ENCODE results near the gene CLEC7A. TPM values are rescaled to one million over a fixed set of nuclear protein-coding genes. Genes with fewer than 3 reads are reported as not detected.

The CLEC7A gene
- total RNA-seq, 1 experiment from 2014 or later: not detected

GRCh38 chr12:10140001-10140400 is 10.0 kb upstream of the CLEC7A start:
- H3K4me3 Mint-ChIP-seq: no peak overlapping the region
- no peak overlapping the region for H3T11ph ChIP-seq (ENCODE audit: low read length)
- H3K79me2 ChIP-seq (ENCODE audit: insufficient read depth, low read length): no peaks in the 10 kb centered on the region
- H3K56ac ChIP-seq (ENCODE audit: insufficient read length, low read depth, low read length): no peak overlapping the region
- H3K9me3 Mint-ChIP-seq: peaks cover 0 to 2% of the 10 kb centered on the region in 2 experiments; a peak in 1 of 5 replicates
- no peaks in the 10 kb centered on the region; the same call in 1 of the 2 replicates for H3K27me3 Mint-ChIP-seq (ENCODE audit: low read depth)
- H3K27ac ChIP-seq (ENCODE audit: insufficient read length, low read depth, low read length): no peak overlapping the region
- no peaks in the 10 kb centered on the region for H3K4me1 ChIP-seq (ENCODE audit: insufficient read depth, low read length)
- no peak overlapping the region for H3K18ac ChIP-seq (ENCODE audit: insufficient read length, low read depth, low read length)
- H3K79me1 ChIP-seq (ENCODE audit: insufficient read depth, low read depth, low read length, poor library complexity, severe bottlenecking): no peaks in the 10 kb centered on the region
- H3K4me2 ChIP-seq (ENCODE audit: insufficient read depth, insufficient read length, low read length): no peak overlapping the region
- H3K9me3 ChIP-seq (ENCODE audit: control insufficient read depth, low read depth, low read length): no peaks in the 10 kb centered on the region
- H4K5ac ChIP-seq (ENCODE audit: insufficient read length, low read depth, low read length): no peak overlapping the region
- H2BK15ac ChIP-seq (ENCODE audit: low read depth, low read length): no peak overlapping the region
- H2BK5ac ChIP-seq (ENCODE audit: insufficient read length, low read length): no peak overlapping the region
- H2AFZ ChIP-seq (ENCODE audit: low read length): no peak overlapping the region
- no peak overlapping the region for H3K23ac ChIP-seq (ENCODE audit: insufficient read length, low read depth, low read length)
- H3K27ac Mint-ChIP-seq: no peak overlapping the region
- H3K23me2 ChIP-seq (ENCODE audit: insufficient read length, low read depth, low read length, poor library complexity, severe bottlenecking): no peaks in the 10 kb centered on the region
- no peak overlapping the region for H3K4ac ChIP-seq (ENCODE audit: low read depth, low read length)
- no peak overlapping the region for H2BK20ac ChIP-seq (ENCODE audit: low read depth, low read length, poor library complexity, severe bottlenecking)
- DNase-seq: peak; percentile 54
- peak; percentile 81 for TF ChIP-seq CTCF (conservative IDR thresholded peaks at IDR 0.05)
- H2AK5ac ChIP-seq (ENCODE audit: insufficient read length, low read length): no peak overlapping the region
- H2BK12ac ChIP-seq (ENCODE audit: insufficient read length, low read depth, low read length): no peak overlapping the region
- H3K36me3 Mint-ChIP-seq (ENCODE audit: insufficient read depth in 1 of 3, low read depth in 3 of 3): no peaks in the 10 kb centered on the region; a peak in 1 of 7 replicates
- H3K27me3 ChIP-seq (ENCODE audit: insufficient read depth, low read length): no peaks in the 10 kb centered on the region
- no peak overlapping the region for H3K9ac ChIP-seq (ENCODE audit: extremely low read depth, insufficient read length, low read length)
- no CpG with 5 or more reads among the region's 2 CpGs for WGBS (ENCODE audit: extremely low coverage, insufficient read length, low lambda C conversion rate)
- no peaks in the 10 kb centered on the region for H4K20me1 ChIP-seq (ENCODE audit: control insufficient read depth, insufficient read depth, insufficient read length)
- no peak overlapping the region for H4K91ac ChIP-seq (ENCODE audit: insufficient read length, low read depth, low read length)
- no peak overlapping the region for H4K8ac ChIP-seq (replicated peaks; ENCODE audit: insufficient read length, low read depth, low read length)
- H2BK120ac ChIP-seq (ENCODE audit: low read depth, low read length, poor library complexity, severe bottlenecking): no peak overlapping the region
- no peak overlapping the region for H3K14ac ChIP-seq (ENCODE audit: insufficient read depth, low read length)
- H3K4me1 Mint-ChIP-seq: peaks cover 6 to 7% of the 10 kb centered on the region in 2 experiments
